GM10266 (cell line): Measurements from ENCODE around the gene ZNF532.

Source experiments
- DNase-seq: peaks from one replicate; pipeline ENCODE4 v3.0.0; 2012; ENCODE audit errors: extremely low spot score
- CTCF ChIP-seq: IDR thresholded peaks from 2 replicates; pipeline ENCODE4 v1.5.1; 2012; ENCODE audit warnings: mild to moderate bottlenecking, low read depth; ENCODE audit not compliant: control insufficient read depth, insufficient read depth; ENCODE audit errors: missing control alignments

ZNF532 gene

GRCh38 chr18:58860747-58861231 is 3.9 kb upstream of the ZNF532 start:
- no peak for TF ChIP-seq CTCF
- DNase-seq = no peak

GRCh38 chr18:58861353-58861752 is 3.3 kb upstream of the ZNF532 start:
- TF ChIP-seq CTCF = no peak
- no peak for DNase-seq

- no peak for TF ChIP-seq CTCF
- no peak for DNase-seq
These were observed 2.8 kb upstream of the ZNF532 start for GRCh38 chr18:58861861-58862301.

GRCh38 chr18:58862356-58862755 is 2.3 kb upstream of the ZNF532 start:
- no peak for DNase-seq
- no peak for TF ChIP-seq CTCF

- TF ChIP-seq CTCF = no peak
- DNase-seq = peak; percentile 68
These were observed 1.7 kb upstream of the ZNF532 start for GRCh38 chr18:58862851-58863538.

GRCh38 chr18:58863539-58864145 is 1.0 kb upstream of the ZNF532 start:
- DNase-seq = peak; percentile 68
- no peak for TF ChIP-seq CTCF

GRCh38 chr18:58865033-58865590 is 435 bp downstream of the ZNF532 start:
- no peak for TF ChIP-seq CTCF
- no peak for DNase-seq
